ENCODE measurements around the gene PANK2.

Gene PANK2

DNA sequence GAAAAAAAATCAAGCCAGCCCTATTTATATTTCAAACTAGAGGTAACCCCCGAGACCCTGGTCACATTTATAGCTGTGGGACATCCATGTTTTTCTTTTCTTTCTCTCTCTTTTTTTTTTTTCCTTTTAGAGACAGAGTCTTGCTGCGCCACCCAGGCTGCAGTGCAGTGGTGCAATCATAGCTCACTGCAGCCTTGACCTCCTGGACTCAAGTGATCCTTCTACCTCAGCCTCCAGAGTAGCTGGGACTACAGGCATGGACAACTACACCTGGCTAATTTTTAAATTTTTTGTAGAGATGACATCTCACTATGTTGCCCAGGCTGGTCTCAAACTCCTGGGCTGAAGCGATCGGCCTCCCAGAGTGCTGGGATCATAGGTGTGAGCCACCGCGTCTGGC is 30.5 kb upstream of the PANK2 start:
- TF ChIP-seq, protein P1, sequence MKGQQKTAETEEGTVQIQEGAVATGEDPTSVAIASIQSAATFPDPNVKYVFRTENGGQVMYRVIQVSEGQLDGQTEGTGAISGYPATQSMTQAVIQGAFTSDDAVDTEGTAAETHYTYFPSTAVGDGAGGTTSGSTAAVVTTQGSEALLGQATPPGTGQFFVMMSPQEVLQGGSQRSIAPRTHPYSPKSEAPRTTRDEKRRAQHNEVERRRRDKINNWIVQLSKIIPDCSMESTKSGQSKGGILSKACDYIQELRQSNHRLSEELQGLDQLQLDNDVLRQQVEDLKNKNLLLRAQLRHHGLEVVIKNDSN (IDR thresholded peaks at IDR 0.05): no peak
- TF ChIP-seq, protein P2, sequence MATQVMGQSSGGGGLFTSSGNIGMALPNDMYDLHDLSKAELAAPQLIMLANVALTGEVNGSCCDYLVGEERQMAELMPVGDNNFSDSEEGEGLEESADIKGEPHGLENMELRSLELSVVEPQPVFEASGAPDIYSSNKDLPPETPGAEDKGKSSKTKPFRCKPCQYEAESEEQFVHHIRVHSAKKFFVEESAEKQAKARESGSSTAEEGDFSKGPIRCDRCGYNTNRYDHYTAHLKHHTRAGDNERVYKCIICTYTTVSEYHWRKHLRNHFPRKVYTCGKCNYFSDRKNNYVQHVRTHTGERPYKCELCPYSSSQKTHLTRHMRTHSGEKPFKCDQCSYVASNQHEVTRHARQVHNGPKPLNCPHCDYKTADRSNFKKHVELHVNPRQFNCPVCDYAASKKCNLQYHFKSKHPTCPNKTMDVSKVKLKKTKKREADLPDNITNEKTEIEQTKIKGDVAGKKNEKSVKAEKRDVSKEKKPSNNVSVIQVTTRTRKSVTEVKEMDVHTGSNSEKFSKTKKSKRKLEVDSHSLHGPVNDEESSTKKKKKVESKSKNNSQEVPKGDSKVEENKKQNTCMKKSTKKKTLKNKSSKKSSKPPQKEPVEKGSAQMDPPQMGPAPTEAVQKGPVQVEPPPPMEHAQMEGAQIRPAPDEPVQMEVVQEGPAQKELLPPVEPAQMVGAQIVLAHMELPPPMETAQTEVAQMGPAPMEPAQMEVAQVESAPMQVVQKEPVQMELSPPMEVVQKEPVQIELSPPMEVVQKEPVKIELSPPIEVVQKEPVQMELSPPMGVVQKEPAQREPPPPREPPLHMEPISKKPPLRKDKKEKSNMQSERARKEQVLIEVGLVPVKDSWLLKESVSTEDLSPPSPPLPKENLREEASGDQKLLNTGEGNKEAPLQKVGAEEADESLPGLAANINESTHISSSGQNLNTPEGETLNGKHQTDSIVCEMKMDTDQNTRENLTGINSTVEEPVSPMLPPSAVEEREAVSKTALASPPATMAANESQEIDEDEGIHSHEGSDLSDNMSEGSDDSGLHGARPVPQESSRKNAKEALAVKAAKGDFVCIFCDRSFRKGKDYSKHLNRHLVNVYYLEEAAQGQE (IDR thresholded peaks at IDR 0.05; ENCODE audit: low read depth): no peak
- TF ChIP-seq TCF12 (IDR thresholded peaks at IDR 0.05; ENCODE audit: low read depth): no peak
- TF ChIP-seq FOXM1 (IDR thresholded peaks at IDR 0.05; ENCODE audit: borderline replicate concordance, low read depth): no peak
- no peak for TF ChIP-seq EGR1 (IDR thresholded peaks at IDR 0.05)
- TF ChIP-seq NFIC (IDR thresholded peaks at IDR 0.05): no peak
- TF ChIP-seq RAD21 (IDR thresholded peaks at IDR 0.05; ENCODE audit: low read depth): no peak
- no peak for TF ChIP-seq CEBPB (IDR thresholded peaks at IDR 0.05)
- TF ChIP-seq, protein P3, sequence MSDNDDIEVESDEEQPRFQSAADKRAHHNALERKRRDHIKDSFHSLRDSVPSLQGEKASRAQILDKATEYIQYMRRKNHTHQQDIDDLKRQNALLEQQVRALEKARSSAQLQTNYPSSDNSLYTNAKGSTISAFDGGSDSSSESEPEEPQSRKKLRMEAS (IDR thresholded peaks at IDR 0.05): no peak
- TF ChIP-seq CREB1 (IDR thresholded peaks at IDR 0.05; ENCODE audit: low read depth): no peak
- TF ChIP-seq YY1 (IDR thresholded peaks at IDR 0.05; ENCODE audit: low read depth): no peak
- no peak for TF ChIP-seq TEAD4 (IDR thresholded peaks at IDR 0.05)
- no peak for TF ChIP-seq TAF1 (IDR thresholded peaks at IDR 0.05; ENCODE audit: low read depth)
- no peak for TF ChIP-seq EP300 (IDR thresholded peaks at IDR 0.05; ENCODE audit: borderline replicate concordance)
- no peak for TF ChIP-seq ZBTB7A (IDR thresholded peaks at IDR 0.05; ENCODE audit: low read depth)

DNA sequence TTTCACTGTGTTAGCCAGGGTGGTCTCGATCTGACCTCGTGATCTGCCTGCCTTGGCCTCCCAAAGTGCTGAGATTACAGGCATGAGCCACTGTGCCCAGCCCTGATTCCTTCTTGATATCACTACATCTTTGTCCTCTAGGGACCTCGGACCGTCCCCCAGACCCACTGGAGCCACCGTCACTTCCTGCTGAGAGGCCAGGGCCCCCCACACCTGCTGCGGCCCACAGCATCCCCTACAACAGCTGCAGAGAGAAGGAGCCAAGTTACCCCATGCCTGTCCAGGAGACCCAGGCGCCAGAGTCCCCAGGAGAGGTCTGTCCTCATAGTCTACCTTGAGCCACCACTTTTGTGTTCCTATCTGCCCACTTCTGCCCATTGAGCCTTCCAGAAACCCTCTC is 28.0 kb upstream of the PANK2 start:
- no peak for TF ChIP-seq EP300 (IDR thresholded peaks at IDR 0.05; ENCODE audit: borderline replicate concordance)
- TF ChIP-seq TCF12 (IDR thresholded peaks at IDR 0.05; ENCODE audit: low read depth): no peak
- TF ChIP-seq EGR1 (IDR thresholded peaks at IDR 0.05): no peak
- TF ChIP-seq, protein P3 (IDR thresholded peaks at IDR 0.05): no peak
- TF ChIP-seq ZBTB7A (IDR thresholded peaks at IDR 0.05; ENCODE audit: low read depth): no peak
- no peak for TF ChIP-seq TAF1 (IDR thresholded peaks at IDR 0.05; ENCODE audit: low read depth)
- TF ChIP-seq, protein P2 (IDR thresholded peaks at IDR 0.05; ENCODE audit: low read depth): no peak

DNA sequence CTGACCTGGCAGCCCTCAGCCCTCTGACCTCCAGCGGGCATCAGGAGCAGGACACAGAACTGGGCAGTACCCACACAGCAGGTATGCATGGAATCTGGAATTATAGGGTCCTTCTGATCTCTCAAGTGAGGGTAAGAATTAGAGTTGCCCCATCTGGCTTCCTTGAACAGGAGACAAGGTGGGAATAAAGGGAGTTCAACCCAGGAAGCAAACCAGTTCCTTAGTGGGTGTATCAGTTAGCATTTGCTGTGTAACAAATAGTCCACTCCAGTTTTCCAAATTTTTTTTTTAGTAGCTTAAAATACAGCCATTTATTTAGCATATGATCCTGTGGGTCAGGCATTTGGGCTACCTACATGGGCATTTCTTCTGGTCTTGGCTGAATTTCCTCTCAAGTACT is 26.9 kb upstream of the PANK2 start:
- TF ChIP-seq CREB1 (IDR thresholded peaks at IDR 0.05; ENCODE audit: low read depth) (no peak), RAD21 (IDR thresholded peaks at IDR 0.05; ENCODE audit: low read depth) (no peak), CEBPB (IDR thresholded peaks at IDR 0.05) (no peak), ZBTB7A (IDR thresholded peaks at IDR 0.05; ENCODE audit: low read depth) (no peak), EP300 (IDR thresholded peaks at IDR 0.05; ENCODE audit: borderline replicate concordance) (no peak)
- TF ChIP-seq, protein P2 (IDR thresholded peaks at IDR 0.05; ENCODE audit: low read depth): no peak

DNA sequence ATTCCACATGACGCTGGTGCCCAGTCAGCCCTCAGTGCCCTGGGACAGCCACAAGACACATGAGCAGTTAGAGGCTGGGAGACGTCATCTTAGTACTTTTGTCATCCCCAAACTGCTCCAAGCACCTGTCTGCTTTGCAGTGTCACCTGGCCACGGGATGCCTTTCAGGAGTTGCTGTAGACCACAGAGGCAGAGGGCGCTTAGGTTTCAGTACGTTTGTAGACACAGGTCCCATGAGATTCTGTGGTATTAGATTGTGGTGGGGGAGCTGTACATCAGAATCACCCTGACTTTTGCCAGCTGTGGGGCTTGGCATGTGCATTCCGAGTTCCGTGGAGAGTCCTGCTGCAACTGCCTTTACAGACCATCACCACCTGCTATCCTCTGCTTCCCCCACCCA is 25.9 kb upstream of the PANK2 start:
- TF ChIP-seq, protein P3 (IDR thresholded peaks at IDR 0.05): no peak
- TF ChIP-seq EP300 (IDR thresholded peaks at IDR 0.05; ENCODE audit: borderline replicate concordance): no peak
- no peak for TF ChIP-seq CEBPB (IDR thresholded peaks at IDR 0.05)
- TF ChIP-seq, protein P1 (IDR thresholded peaks at IDR 0.05): no peak
- TF ChIP-seq, protein P2 (IDR thresholded peaks at IDR 0.05; ENCODE audit: low read depth): no peak
- TF ChIP-seq TCF12 (IDR thresholded peaks at IDR 0.05; ENCODE audit: low read depth): no peak
- TF ChIP-seq ZBTB7A (IDR thresholded peaks at IDR 0.05; ENCODE audit: low read depth): no peak
- TF ChIP-seq EGR1 (IDR thresholded peaks at IDR 0.05): no peak
- no peak for TF ChIP-seq CREB1 (IDR thresholded peaks at IDR 0.05; ENCODE audit: low read depth)
- no peak for TF ChIP-seq TEAD4 (IDR thresholded peaks at IDR 0.05)
- no peak for TF ChIP-seq FOXM1 (IDR thresholded peaks at IDR 0.05; ENCODE audit: borderline replicate concordance, low read depth)
- TF ChIP-seq RAD21 (IDR thresholded peaks at IDR 0.05; ENCODE audit: low read depth): no peak
- TF ChIP-seq NFIC (IDR thresholded peaks at IDR 0.05): no peak
- TF ChIP-seq TAF1 (IDR thresholded peaks at IDR 0.05; ENCODE audit: low read depth): no peak
- no peak for TF ChIP-seq YY1 (IDR thresholded peaks at IDR 0.05; ENCODE audit: low read depth)
